ENCODE results near the gene RASA1. TPM values are rescaled to one million over a fixed set of nuclear protein-coding genes. Genes with fewer than 3 reads are reported as not detected.

Gene RASA1
- polyA plus RNA-seq, 1 experiment: 19.8 TPM

- no peak for TF ChIP-seq CTCF (IDR thresholded peaks at IDR 0.05; ENCODE audit: insufficient read depth, low read depth, low read length)
- CTCF ChIA-PET: interaction anchor here (0.9 kb wide), 1 partner anchor 8 kb away, joined by 3 read pairs; no protein-coding TSS in a partner anchor
- H3K36me3 ChIP-seq (ENCODE audit: control insufficient read depth, insufficient read depth, low read length): no peaks in the 10 kb centered on the region
- H3K4me3 ChIP-seq (ENCODE audit: low read depth, low read length): no peak overlapping the region
- POLR2A ChIA-PET: no interaction called here
- no peaks in the 10 kb centered on the region for H3K27me3 ChIP-seq (ENCODE audit: control insufficient read depth, insufficient read depth, low read length)
- DNase-seq (ENCODE audit: low read depth): no peak
These were observed 25.4 kb upstream of the RASA1 start for GRCh38 chr5:87242242-87242641.

GRCh38 chr5:87243161-87243844 lies 24.4 kb upstream of the RASA1 start:
- H3K36me3 ChIP-seq (ENCODE audit: control insufficient read depth, insufficient read depth, low read length): no peaks in the 10 kb centered on the region
- H3K27me3 ChIP-seq (ENCODE audit: control insufficient read depth, insufficient read depth, low read length): no peaks in the 10 kb centered on the region
- peak; percentile 22 for DNase-seq (ENCODE audit: low read depth)
- ChIA-PET CTCF (interaction anchor here (0.9 kb wide), 1 partner anchor 9 kb away, joined by 3 read pairs; no protein-coding TSS in a partner anchor), POLR2A (no interaction called here)
- no peak for TF ChIP-seq CTCF (IDR thresholded peaks at IDR 0.05; ENCODE audit: insufficient read depth, low read depth, low read length)
- H3K4me3 ChIP-seq (ENCODE audit: low read depth, low read length): no peak overlapping the region

GRCh38 chr5:87245451-87245850 lies 22.2 kb upstream of the RASA1 start:
- TF ChIP-seq CTCF (IDR thresholded peaks at IDR 0.05; ENCODE audit: insufficient read depth, low read depth, low read length): no peak
- Histone ChIP-seq H3K4me3 (ENCODE audit: low read depth, low read length) (no peak overlapping the region), H3K27me3 (ENCODE audit: control insufficient read depth, insufficient read depth, low read length) (no peaks in the 10 kb centered on the region), H3K36me3 (ENCODE audit: control insufficient read depth, insufficient read depth, low read length) (no peaks in the 10 kb centered on the region)
- ChIA-PET POLR2A (no interaction called here), CTCF (no interaction called here)
- no peak for DNase-seq (ENCODE audit: low read depth)

- no peak for TF ChIP-seq CTCF (IDR thresholded peaks at IDR 0.05; ENCODE audit: insufficient read depth, low read depth, low read length)
- H3K27me3 ChIP-seq (ENCODE audit: control insufficient read depth, insufficient read depth, low read length): no peaks in the 10 kb centered on the region
- POLR2A ChIA-PET: no interaction called here
- DNase-seq (ENCODE audit: low read depth): no peak
- H3K4me3 ChIP-seq (ENCODE audit: low read depth, low read length): no peak overlapping the region
- H3K36me3 ChIP-seq (ENCODE audit: control insufficient read depth, insufficient read depth, low read length): no peaks in the 10 kb centered on the region
- CTCF ChIA-PET: no interaction called here
These were observed 21.6 kb upstream of the RASA1 start for GRCh38 chr5:87246061-87246460.

GRCh38 chr5:87252283-87252605 lies 15.4 kb upstream of the RASA1 start:
- TF ChIP-seq CTCF (IDR thresholded peaks at IDR 0.05; ENCODE audit: insufficient read depth, low read depth, low read length): no peak
- H3K36me3 ChIP-seq (ENCODE audit: control insufficient read depth, insufficient read depth, low read length): no peaks in the 10 kb centered on the region
- no peak for DNase-seq (ENCODE audit: low read depth)
- ChIA-PET CTCF (interaction anchor here (1.4 kb wide), 1 partner anchor 11 kb away, joined by 3 read pairs; no protein-coding TSS in a partner anchor), POLR2A (no interaction called here)
- no peaks in the 10 kb centered on the region for H3K27me3 ChIP-seq (ENCODE audit: control insufficient read depth, insufficient read depth, low read length)
- H3K4me3 ChIP-seq (ENCODE audit: low read depth, low read length): no peak overlapping the region
